Measurements from ENCODE around the gene CCDC154. TPM values are rescaled to one million over a fixed set of nuclear protein-coding genes. Genes with fewer than 3 reads are reported as not detected.

Gene CCDC154
- total and polyA plus RNA-seq, 10 of the 15 experiments (the other 5 are each of a cell fraction or from before 2014, with no cell fraction given): 0.06 to 0.26 (median 0.25) TPM; not detected in 7

- BruUV-seq (replicated peaks): no TSS peak
- ATAC-seq (no peak), DNase-seq (ENCODE audit: low read depth, low spot score) (no peak), FAIRE-seq (no peak)
- Histone ChIP-seq H3K4me1 (ENCODE audit: control insufficient read depth, insufficient read depth, low read length) (no peaks in the 10 kb centered on the region), H3K9ac (ENCODE audit: control insufficient read depth, insufficient read depth, low read length) (no peak overlapping the region), H2AFZ (ENCODE audit: control insufficient read depth, low read depth, low read length) (no peak overlapping the region), H3K4me2 (ENCODE audit: control insufficient read depth, insufficient read depth) (no peak overlapping the region), H3K79me2 (ENCODE audit: control insufficient read depth, insufficient read depth, low read length) (no peaks in the 10 kb centered on the region), H3K36me3 (ENCODE audit: control insufficient read depth in 2 of 2, insufficient read depth in 2 of 2, low read length in 1 of 2) (no peaks in the 10 kb centered on the region), H3K4me3 (no peak overlapping the region), H3K9me3 (replicated peaks; ENCODE audit: control insufficient read depth, insufficient read depth, low read length) (no peaks in the 10 kb centered on the region), H3K27me3 (replicated peaks in 1 of 2; ENCODE audit: control insufficient read depth in 2 of 2, insufficient read depth in 2 of 2, low read length in 1 of 2) (peaks cover 0 to under 1% of the 10 kb centered on the region in 2 experiments; a peak in 3 of 4 replicates), H4K20me1 (ENCODE audit: control insufficient read depth, insufficient read depth) (no peaks in the 10 kb centered on the region), H3K27ac (ENCODE audit: control insufficient read depth, insufficient read depth) (no peak overlapping the region)
- RAD21 ChIA-PET (ENCODE audit: unreplicated experiment): no interaction called here
- intact Hi-C loops (cut with micrococcal nuclease; ENCODE audit: unreplicated experiment): no loop called here
- SMC1A ChIA-PET (ENCODE audit: uncharacterized antibody, unreplicated experiment): no interaction called here
- CTCF ChIA-PET: no interaction called here
- 63% methylated on average over 19 of the region's 35 CpGs for WGBS (ENCODE audit: insufficient coverage, insufficient replicate concordance, low lambda C conversion rate, missing lambda C conversion rate)
- in situ Hi-C loops (cut with MboI): no loop called here
- POLR2A ChIA-PET: no interaction called here
- TF ChIP-seq NR2C2 (IDR thresholded peaks at IDR 0.05; ENCODE audit: borderline replicate concordance, control insufficient read depth, insufficient read length, low read depth) (no peak), ZNF384 (IDR thresholded peaks at IDR 0.05; ENCODE audit: borderline replicate concordance, low read depth, low read length) (no peak), ATF7 (IDR thresholded peaks at IDR 0.05; ENCODE audit: low read depth) (no peak), SMAD5 (IDR thresholded peaks at IDR 0.05; ENCODE audit: low read depth) (no peak), CREB1 (IDR thresholded peaks at IDR 0.05; ENCODE audit: low read depth) (no peak), SPI1 (IDR thresholded peaks at IDR 0.05; ENCODE audit: borderline replicate concordance, insufficient read depth, low read depth, low read length) (no peak), POLR2AphosphoS2 (IDR thresholded peaks at IDR 0.05; ENCODE audit: low read depth, low read length) (no peak), FOXM1 (IDR thresholded peaks at IDR 0.05; ENCODE audit: low read depth, low read length) (no peak), FOXK2 (IDR thresholded peaks at IDR 0.05) (no peak), IRF5 (IDR thresholded peaks at IDR 0.05; ENCODE audit: borderline replicate concordance) (no peak), E4F1 (IDR thresholded peaks at IDR 0.05; ENCODE audit: borderline replicate concordance, partially characterized antibody) (no peak), PAX8 (IDR thresholded peaks at IDR 0.05) (no peak), RBBP5 (conservative IDR thresholded peaks at IDR 0.05) (no peak), IKZF2 (IDR thresholded peaks at IDR 0.05) (no peak), BMI1 (IDR thresholded peaks at IDR 0.05; ENCODE audit: borderline replicate concordance) (no peak), POLR2A (IDR thresholded peaks at IDR 0.05; ENCODE audit: low read depth, low read length) (no peak), TCF3 (IDR thresholded peaks at IDR 0.05; ENCODE audit: borderline replicate concordance, insufficient read depth, low read depth, low read length) (no peak)
- TF ChIP-seq, protein P1, sequence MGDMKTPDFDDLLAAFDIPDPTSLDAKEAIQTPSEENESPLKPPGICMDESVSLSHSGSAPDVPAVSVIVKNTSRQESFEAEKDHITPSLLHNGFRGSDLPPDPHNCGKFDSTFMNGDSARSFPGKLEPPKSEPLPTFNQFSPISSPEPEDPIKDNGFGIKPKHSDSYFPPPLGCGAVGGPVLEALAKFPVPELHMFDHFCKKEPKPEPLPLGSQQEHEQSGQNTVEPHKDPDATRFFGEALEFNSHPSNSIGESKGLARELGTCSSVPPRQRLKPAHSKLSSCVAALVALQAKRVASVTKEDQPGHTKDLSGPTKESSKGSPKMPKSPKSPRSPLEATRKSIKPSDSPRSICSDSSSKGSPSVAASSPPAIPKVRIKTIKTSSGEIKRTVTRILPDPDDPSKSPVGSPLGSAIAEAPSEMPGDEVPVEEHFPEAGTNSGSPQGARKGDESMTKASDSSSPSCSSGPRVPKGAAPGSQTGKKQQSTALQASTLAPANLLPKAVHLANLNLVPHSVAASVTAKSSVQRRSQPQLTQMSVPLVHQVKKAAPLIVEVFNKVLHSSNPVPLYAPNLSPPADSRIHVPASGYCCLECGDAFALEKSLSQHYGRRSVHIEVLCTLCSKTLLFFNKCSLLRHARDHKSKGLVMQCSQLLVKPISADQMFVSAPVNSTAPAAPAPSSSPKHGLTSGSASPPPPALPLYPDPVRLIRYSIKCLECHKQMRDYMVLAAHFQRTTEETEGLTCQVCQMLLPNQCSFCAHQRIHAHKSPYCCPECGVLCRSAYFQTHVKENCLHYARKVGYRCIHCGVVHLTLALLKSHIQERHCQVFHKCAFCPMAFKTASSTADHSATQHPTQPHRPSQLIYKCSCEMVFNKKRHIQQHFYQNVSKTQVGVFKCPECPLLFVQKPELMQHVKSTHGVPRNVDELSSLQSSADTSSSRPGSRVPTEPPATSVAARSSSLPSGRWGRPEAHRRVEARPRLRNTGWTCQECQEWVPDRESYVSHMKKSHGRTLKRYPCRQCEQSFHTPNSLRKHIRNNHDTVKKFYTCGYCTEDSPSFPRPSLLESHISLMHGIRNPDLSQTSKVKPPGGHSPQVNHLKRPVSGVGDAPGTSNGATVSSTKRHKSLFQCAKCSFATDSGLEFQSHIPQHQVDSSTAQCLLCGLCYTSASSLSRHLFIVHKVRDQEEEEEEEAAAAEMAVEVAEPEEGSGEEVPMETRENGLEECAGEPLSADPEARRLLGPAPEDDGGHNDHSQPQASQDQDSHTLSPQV (IDR thresholded peaks at IDR 0.05): no peak
Observed at GRCh38 chr16:1438229-1439057, 5.9 kb downstream of the CCDC154 start.

Data from GM12878 (cell line).